HG02571 (cell line): ENCODE data around the gene PRKN.
"Not testable (repeated sequence)": the region's sequence is repeated elsewhere in the genome, so short reads cannot be mapped to it uniquely, and the experiment has no call there.

Experiments used
- ATAC-seq: cut with Tn5 transposase; IDR thresholded peaks from one replicate; pipeline ENCODE4 v1.9.1; 2021; ENCODE audit warnings: mild to moderate bottlenecking, moderate library complexity; ENCODE audit not compliant: unreplicated experiment

PRKN gene

GRCh38 chr6:161886545-161886944, 841.0 kb downstream of the PRKN start:
- not testable (repeated sequence) for ATAC-seq

GRCh38 chr6:161884782-161885181, 842.8 kb downstream of the PRKN start:
- no peak for ATAC-seq

GRCh38 chr6:161882196-161882765, 845.3 kb downstream of the PRKN start:
- ATAC-seq = no peak

- ATAC-seq = no peak
Observed at GRCh38 chr6:161880056-161880455, 847.5 kb downstream of the PRKN start.

GRCh38 chr6:161876231-161876630, 851.3 kb downstream of the PRKN start:
- no peak for ATAC-seq

GRCh38 chr6:161870236-161870901, 857.2 kb downstream of the PRKN start:
- no peak for ATAC-seq

- no peak for ATAC-seq
Observed at GRCh38 chr6:161869491-161869890, 858.1 kb downstream of the PRKN start.

GRCh38 chr6:161866570-161866969, 861.0 kb downstream of the PRKN start:
- ATAC-seq = no peak

- ATAC-seq = not testable (repeated sequence)
Observed at GRCh38 chr6:161861061-161861460, 866.5 kb downstream of the PRKN start.

- ATAC-seq = no peak
Observed at GRCh38 chr6:161853657-161854056, 873.9 kb downstream of the PRKN start.

- not testable (repeated sequence) for ATAC-seq
Observed at GRCh38 chr6:161851486-161851885, 876.1 kb downstream of the PRKN start.

- no peak for ATAC-seq
Observed at GRCh38 chr6:161850562-161850961, 877.0 kb downstream of the PRKN start.

GRCh38 chr6:161847628-161848027, 879.9 kb downstream of the PRKN start:
- ATAC-seq = no peak

GRCh38 chr6:161844804-161845203, 882.8 kb downstream of the PRKN start:
- ATAC-seq = no peak

GRCh38 chr6:161843066-161843465, 884.5 kb downstream of the PRKN start:
- no peak for ATAC-seq

- no peak for ATAC-seq
Observed at GRCh38 chr6:161840380-161840779, 887.2 kb downstream of the PRKN start.

- ATAC-seq = no peak
Observed at GRCh38 chr6:161838306-161839035, 889.1 kb downstream of the PRKN start.

GRCh38 chr6:161837854-161838253, 889.7 kb downstream of the PRKN start:
- no peak for ATAC-seq

GRCh38 chr6:161837449-161837735, 890.2 kb downstream of the PRKN start:
- ATAC-seq = no peak

- ATAC-seq = no peak
Observed at GRCh38 chr6:161836643-161837448, 890.7 kb downstream of the PRKN start.

GRCh38 chr6:161835500-161836215, 891.9 kb downstream of the PRKN start:
- no peak for ATAC-seq
